ENCODE results near the gene OR5B2.
"Not testable (repeated sequence)": the region's sequence is repeated elsewhere in the genome, so short reads cannot be mapped to it uniquely, and the experiment has no call there.

The OR5B2 gene

DNA sequence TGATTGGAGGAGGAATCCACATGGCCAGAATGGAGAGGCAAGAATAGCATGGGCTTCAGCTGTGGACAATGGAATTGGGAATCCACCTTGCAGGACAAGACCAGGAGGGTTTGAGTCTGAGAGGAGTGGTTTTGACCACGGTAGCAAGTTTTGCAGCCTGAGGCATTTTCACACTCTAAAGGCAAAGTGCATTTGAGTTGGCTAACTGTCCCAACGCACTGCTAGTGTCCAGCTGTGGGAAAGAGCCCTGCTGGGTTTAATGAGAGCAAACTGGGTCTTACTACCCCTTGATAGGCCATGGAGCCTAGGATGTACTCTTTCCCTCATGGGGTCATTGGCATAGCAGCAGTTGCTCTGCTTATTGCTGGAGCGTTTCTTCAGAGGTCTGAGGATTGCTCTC lies at the start of gene OR5B2:
OR5B2 (minus strand) TSS at position 101 of the 400 bp plus-strand sequence. CDS start 4,860 bp downstream, outside the sequence.
- no peak for DNase-seq (ENCODE audit: low read depth in 2 of 2)

DNA sequence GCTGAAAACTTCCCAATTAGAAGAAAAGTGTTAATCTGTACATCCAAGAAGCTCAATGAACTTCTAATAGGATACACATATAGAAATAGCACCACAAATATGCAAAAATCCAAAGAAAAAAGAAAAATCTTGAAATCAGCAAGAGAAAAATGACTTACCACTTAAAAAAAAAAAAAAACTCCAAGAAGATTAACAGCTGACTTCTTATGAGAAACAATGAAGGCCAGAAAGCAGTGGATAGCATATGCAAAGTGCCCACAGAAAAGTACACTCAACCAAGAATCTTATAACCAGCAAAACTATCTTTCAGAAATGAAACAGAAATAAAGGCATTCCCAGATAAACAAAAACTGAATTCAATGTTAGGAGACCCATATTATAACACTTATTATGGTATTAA lies 44.0 kb upstream of the OR5B2 start:
- DNase-seq (ENCODE audit: low read depth in 2 of 2) = no peak

- no peak for DNase-seq (ENCODE audit: low read depth in 2 of 2)
These were observed 38.4 kb upstream of the OR5B2 start for GRCh38 chr11:58466293-58466692.

GRCh38 chr11:58465690-58466089 lies 37.8 kb upstream of the OR5B2 start:
- no peak for DNase-seq (ENCODE audit: low read depth in 2 of 2)

GRCh38 chr11:58451585-58451984 lies 23.7 kb upstream of the OR5B2 start:
- no peak for DNase-seq (ENCODE audit: low read depth in 2 of 2)

DNA sequence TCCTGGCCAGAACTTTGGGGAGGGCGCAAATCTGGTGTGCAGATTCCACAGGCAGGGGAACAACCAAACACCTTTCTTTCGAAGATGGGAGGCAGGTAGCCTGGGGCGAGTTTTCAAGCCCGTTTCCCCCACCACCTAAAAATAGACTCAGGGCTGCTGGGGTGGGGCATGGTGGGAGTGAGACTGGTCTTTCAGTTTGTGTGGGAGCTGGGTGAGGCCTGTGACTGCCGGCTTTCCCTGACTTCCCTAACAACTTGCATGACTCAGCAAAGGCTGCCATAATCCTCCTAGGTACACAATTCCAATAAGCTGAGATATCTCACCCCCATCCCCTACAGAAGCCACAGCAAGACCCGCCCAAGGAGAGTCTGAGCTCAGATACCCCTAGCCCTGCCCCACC lies 18.4 kb upstream of the OR5B2 start:
- no peak for DNase-seq (ENCODE audit: low read depth in 2 of 2)

DNA sequence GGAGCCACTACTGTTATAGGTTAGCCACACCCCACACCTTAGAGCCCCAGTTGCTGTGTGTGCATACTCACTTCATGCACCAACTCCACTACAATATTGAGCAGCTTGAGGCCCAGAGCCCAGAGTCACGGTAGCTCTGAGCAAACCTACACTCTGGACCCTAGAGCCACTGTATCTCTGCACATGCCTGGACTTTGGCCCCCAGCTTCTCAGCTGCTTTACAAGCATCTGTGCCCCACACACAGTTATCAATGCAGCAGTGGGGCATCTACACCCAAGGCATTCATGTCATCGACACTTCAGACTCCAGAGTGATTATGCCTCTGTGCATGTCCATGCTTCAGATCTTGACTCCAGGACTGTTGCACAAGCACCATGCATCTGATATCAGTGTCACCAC lies 16.4 kb upstream of the OR5B2 start:
- no peak for DNase-seq (ENCODE audit: low read depth in 2 of 2)

DNA sequence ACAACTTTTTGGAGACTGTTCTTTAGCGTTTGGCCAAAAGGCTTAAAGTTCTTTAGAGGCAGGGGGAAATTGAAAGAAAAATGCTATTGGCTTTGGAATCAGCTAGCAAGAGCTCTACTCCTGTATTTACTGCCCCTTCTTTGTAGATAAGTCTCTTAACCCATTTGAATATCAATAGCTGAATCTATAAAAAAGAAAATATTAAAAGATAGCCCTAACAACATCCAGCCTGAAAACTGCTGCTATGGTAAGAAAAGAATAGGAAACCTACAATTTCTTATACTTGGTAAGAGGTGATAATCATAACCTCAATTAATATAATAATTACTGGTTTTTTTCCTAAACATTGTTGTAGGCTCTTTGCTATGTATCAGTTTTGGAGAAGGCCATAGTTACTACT lies 14.2 kb upstream of the OR5B2 start, which contains the start of gene OR5B12:
OR5B12 (minus strand) TSS at position 101 of the 400 bp plus-strand sequence. CDS start 2,085 bp downstream, outside the sequence.
- no peak for DNase-seq (ENCODE audit: low read depth in 2 of 2)

GRCh38 chr11:58438486-58438885 lies 10.6 kb upstream of the OR5B2 start:
- DNase-seq (ENCODE audit: low read depth in 2 of 2) = no peak

DNA sequence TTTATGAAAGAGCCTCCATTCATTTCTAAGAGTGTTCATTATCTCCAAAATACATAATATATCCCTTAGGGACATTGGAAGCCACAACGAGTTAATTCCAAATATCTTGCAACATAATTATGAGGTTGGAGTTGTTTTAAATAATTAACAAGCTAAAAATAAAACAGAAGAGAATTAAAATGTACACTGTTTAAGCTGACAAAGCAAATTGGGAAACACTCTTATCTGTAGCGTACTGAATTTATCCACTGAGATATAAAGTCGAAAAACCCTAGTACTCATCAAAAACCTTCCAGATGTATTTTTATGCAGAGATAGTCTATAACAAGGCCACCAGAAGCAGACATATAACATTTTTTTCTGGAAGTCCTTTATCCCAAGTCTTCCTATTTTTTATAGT lies 6.3 kb upstream of the OR5B2 start:
- no peak for DNase-seq (ENCODE audit: low read depth in 2 of 2)

GRCh38 chr11:58433638-58434203 lies 5.8 kb upstream of the OR5B2 start:
- no peak for DNase-seq (ENCODE audit: low read depth in 2 of 2)

GRCh38 chr11:58429273-58429672 lies 1.4 kb upstream of the OR5B2 start:
- DNase-seq (ENCODE audit: low read depth in 2 of 2) = no peak

DNA sequence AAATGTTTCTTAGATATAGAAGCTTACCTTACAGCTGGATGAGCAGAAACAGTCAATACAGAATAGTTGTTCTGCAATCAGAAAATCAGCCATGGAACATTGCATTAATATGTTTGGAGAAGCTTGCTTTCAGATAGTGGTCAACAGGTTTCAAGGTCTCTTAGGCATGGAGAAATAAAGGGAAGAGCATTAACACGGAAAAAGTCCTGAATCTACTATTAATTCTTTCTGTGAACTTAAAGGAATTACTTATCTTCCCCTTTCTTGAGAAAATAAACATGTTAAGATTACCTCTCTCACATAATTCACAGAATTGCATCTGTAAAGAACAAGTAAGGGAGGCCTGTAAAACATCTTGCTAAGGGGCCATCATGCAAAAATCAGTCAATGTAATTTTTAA lies 21.1 kb downstream of the OR5B2 start, which contains the start of gene OR5B3:
OR5B3 (minus strand) TSS at position 101 of the 400 bp plus-strand sequence. CDS start 3,465 bp downstream, outside the sequence.
- DNase-seq (ENCODE audit: low read depth in 2 of 2) = no peak

- not testable (repeated sequence) for DNase-seq (ENCODE audit: low read depth in 2 of 2)
These were observed 28.3 kb downstream of the OR5B2 start for GRCh38 chr11:58399622-58400021.

DNA sequence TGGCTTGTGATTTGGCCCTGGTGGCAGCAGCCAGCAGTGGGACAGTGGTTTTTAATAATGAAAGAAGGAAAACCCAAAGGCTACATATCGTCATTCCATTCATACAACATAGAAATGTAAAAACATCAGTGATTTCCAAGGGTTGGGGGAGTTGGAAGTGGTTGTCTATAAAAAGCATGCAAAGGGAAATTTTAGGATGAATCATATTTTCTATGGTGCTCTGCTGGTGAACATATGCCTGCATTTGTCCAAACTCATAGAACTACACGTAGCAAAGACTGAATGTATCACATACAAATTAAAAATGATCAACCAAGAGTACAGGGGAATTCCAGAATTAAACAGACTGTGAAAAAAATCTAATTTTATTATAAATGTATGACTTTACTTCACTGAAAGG lies 32.3 kb downstream of the OR5B2 start:
- no peak for DNase-seq (ENCODE audit: low read depth in 2 of 2)

- DNase-seq (ENCODE audit: low read depth in 2 of 2) = no peak
These were observed 33.7 kb downstream of the OR5B2 start for GRCh38 chr11:58394195-58394594.

GRCh38 chr11:58392746-58393145 lies 35.2 kb downstream of the OR5B2 start:
- DNase-seq (ENCODE audit: low read depth in 2 of 2) = no peak

DNA sequence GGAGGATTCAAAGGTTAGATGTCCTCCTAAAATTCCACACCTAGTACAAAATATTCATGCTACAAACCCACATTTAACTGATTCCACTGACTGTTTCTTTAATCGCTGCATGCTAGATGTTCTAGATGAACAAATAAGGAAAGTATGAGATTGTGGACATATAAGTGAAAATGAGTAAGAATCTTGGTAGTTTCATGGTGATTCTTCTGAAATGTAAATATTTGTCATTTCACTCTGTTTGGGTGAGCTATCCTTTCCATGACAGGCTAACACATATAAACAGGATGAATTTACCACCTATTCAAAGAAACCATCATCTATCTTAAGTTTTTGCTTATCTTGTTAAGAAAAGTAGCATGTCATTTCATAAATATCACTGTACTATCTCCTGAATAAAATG lies 36.0 kb downstream of the OR5B2 start:
- no peak for DNase-seq (ENCODE audit: low read depth in 2 of 2)

DNA sequence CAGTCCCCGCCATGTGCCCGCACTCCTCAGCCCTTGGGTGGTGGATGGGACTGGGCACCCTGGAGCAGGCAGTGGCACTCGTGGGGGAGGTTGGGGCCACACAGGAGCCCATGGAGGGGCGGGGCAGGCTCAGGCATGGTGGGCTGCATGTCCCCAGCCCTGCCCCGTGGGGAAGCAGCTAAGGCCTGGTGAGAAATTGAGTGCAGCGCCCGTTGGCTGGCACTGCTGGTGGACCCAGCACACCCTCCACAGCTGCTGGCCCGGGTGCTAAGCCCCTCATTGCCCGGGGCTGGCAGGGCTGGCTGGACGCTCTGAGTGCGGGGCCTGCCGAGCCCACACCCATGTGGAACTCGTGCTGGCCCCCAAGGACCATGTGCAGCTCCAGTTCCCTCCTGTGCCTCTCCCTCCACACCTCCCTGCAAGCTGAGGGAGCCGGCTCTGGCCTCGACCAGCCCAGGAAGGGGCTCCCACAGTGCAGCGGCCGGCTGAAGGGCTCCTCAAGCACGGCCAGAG lies 37.3 kb downstream of the OR5B2 start:
- no peak for DNase-seq (ENCODE audit: low read depth in 2 of 2)

All from stimulated activated CD4-positive, alpha-beta T cell treated with anti-CD3 and anti-CD28 coated beads, Interleukin-1b, Interleukin-23, amount 100 ng/mL, for 4 hours (primary cell).